ENCODE data around the gene RNF180. TPM values are rescaled to one million over a fixed set of nuclear protein-coding genes. Genes with fewer than 3 reads are reported as not detected.

Gene RNF180
- total RNA-seq, 2 donors from 2014 or later = 5.3 to 8.0 TPM

DNA sequence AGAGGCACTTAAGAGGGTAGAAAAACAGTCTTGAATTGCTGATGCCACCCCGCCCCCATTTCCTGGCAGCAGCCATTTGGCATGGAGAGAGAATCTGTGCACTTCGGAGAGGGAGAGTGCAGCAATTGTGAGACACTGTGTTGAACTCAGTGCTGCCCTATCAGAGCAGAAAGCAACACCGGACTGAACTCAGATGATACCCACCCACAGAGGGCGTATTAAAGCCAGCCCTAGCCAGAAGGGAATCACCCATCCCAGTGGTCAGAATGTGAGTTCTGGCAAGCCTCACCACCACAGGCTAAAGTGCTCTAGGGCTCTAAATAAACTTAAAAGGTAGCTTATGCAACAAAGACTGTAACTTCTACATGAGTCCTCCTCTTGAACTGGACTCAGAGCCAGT is 251.7 kb downstream of the RNF180 start:
- Mint-ChIP-seq H3K27me3 (ENCODE audit: insufficient read depth) (no peaks in the 10 kb centered on the region), H3K4me1 (no peaks in the 10 kb centered on the region), H3K36me3 (ENCODE audit: low read depth) (no peaks in the 10 kb centered on the region), H3K27ac (no peak overlapping the region), H3K9me3 (no peaks in the 10 kb centered on the region), H3K4me3 (no peak overlapping the region)
- Histone ChIP-seq H3K9me3 (ENCODE audit: control insufficient read depth, low read length) (no peaks in the 10 kb centered on the region), H3K9ac (ENCODE audit: extremely low read depth, low read length, poor library complexity, severe bottlenecking) (no peak overlapping the region), H3K4me1 (ENCODE audit: control insufficient read depth, insufficient read depth, low read length) (no peaks in the 10 kb centered on the region), H3K36me3 (ENCODE audit: control insufficient read depth, insufficient read depth, low read length) (no peaks in the 10 kb centered on the region), H3K27ac (ENCODE audit: low read depth, low read length) (no peak overlapping the region), H3K4me3 (ENCODE audit: low read length) (no peak overlapping the region), H3K27me3 (ENCODE audit: control insufficient read depth, insufficient read depth, low read length, poor library complexity, severe bottlenecking) (no peaks in the 10 kb centered on the region)
- TF ChIP-seq, protein P1, sequence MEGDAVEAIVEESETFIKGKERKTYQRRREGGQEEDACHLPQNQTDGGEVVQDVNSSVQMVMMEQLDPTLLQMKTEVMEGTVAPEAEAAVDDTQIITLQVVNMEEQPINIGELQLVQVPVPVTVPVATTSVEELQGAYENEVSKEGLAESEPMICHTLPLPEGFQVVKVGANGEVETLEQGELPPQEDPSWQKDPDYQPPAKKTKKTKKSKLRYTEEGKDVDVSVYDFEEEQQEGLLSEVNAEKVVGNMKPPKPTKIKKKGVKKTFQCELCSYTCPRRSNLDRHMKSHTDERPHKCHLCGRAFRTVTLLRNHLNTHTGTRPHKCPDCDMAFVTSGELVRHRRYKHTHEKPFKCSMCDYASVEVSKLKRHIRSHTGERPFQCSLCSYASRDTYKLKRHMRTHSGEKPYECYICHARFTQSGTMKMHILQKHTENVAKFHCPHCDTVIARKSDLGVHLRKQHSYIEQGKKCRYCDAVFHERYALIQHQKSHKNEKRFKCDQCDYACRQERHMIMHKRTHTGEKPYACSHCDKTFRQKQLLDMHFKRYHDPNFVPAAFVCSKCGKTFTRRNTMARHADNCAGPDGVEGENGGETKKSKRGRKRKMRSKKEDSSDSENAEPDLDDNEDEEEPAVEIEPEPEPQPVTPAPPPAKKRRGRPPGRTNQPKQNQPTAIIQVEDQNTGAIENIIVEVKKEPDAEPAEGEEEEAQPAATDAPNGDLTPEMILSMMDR (conservative IDR thresholded peaks at IDR 0.05) = peak; percentile 63
- peak; percentile 77 for DNase-seq
- WGBS, 2 experiments (ENCODE audit: insufficient coverage in 1 of 2, insufficient read length in 1 of 2) = 84% methylated on average over 4 of the region's 4 CpGs; no CpG with 5 or more reads in 1 of the 2 experiments

DNA sequence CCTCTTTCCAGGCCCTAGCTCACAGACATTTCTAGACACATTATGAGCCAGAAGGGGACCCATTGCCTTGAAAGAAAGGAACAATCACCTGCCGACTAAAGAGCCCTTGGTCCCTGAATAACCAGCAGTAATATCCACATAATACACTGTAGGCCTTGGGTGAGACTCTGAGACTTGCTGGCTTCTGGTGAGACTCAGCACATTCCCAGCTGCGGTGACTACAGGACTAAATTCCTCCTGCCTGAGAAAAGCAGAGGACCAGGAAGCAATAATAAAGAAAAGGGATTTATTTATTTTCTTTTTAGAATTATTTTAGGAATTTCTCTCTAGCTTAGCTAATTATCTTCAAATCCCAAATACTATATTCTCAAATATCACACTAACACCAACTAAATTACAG is 252.4 kb downstream of the RNF180 start:
- 95% methylated on average over 2 of the region's 2 CpGs; no CpG with 5 or more reads in 1 of the 2 experiments for WGBS, 2 experiments (ENCODE audit: insufficient coverage in 1 of 2, insufficient read length in 1 of 2)
- no peaks in the 10 kb centered on the region for H3K9me3 ChIP-seq (ENCODE audit: control insufficient read depth, low read length)
- no peaks in the 10 kb centered on the region for H3K27me3 ChIP-seq (ENCODE audit: control insufficient read depth, insufficient read depth, low read length, poor library complexity, severe bottlenecking)
- H3K9ac ChIP-seq (ENCODE audit: extremely low read depth, low read length, poor library complexity, severe bottlenecking) = no peak overlapping the region
- no peaks in the 10 kb centered on the region for H3K36me3 Mint-ChIP-seq (ENCODE audit: low read depth)
- H3K27me3 Mint-ChIP-seq (ENCODE audit: insufficient read depth) = no peaks in the 10 kb centered on the region
- no peak overlapping the region for H3K27ac ChIP-seq (ENCODE audit: low read depth, low read length)
- DNase-seq = no peak
- no peak overlapping the region for H3K4me3 ChIP-seq (ENCODE audit: low read length)
- H3K4me1 Mint-ChIP-seq = no peaks in the 10 kb centered on the region
- no peaks in the 10 kb centered on the region for H3K36me3 ChIP-seq (ENCODE audit: control insufficient read depth, insufficient read depth, low read length)
- H3K4me1 ChIP-seq (ENCODE audit: control insufficient read depth, insufficient read depth, low read length) = no peaks in the 10 kb centered on the region
- TF ChIP-seq, protein P1 (conservative IDR thresholded peaks at IDR 0.05) = no peak
- H3K9me3 Mint-ChIP-seq = no peaks in the 10 kb centered on the region
- H3K4me3 Mint-ChIP-seq = no peak overlapping the region
- H3K27ac Mint-ChIP-seq = no peak overlapping the region

Other genes starting within 250 kb of the RNF180 start
- gene HTR1A, start 203.4 kb upstream of the RNF180 start, total RNA-seq = not detected